ENCODE measurements around the gene GANAB. TPM values are rescaled to one million over a fixed set of nuclear protein-coding genes. Genes with fewer than 3 reads are reported as not detected.

GANAB gene
- total and polyA plus RNA-seq, 2 of the 4 experiments (the other 2 are of a cell fraction) = 209 to 344 TPM

GRCh38 chr11:62602141-62603071 is 44.0 kb downstream of the GANAB start:
- in situ Hi-C loops (cut with MboI; ENCODE audit: low sequenced_read_pairs) = no loop called here
- H3K9ac ChIP-seq (ENCODE audit: low read depth, low read length) = peak overlapping the region; percentile 39
- no peak overlapping the region for H2BK15ac ChIP-seq (ENCODE audit: low read depth, low read length)
- peak overlapping the region; percentile 42 for H3K4me3 ChIP-seq (ENCODE audit: insufficient read depth, low read depth, low read length)
- DNase-seq = peak; percentile 46
- H3K9me3 ChIP-seq (ENCODE audit: control insufficient read depth, insufficient read depth, low read length) = no peaks in the 10 kb centered on the region
- TF ChIP-seq RAD21 (IDR thresholded peaks at IDR 0.05; ENCODE audit: low read length) (no peak), USF2 (IDR thresholded peaks at IDR 0.05; ENCODE audit: low read depth, low read length) (peak; percentile 45; the same call in 1 of the 2 replicates)
- 14% methylated on average over 57 of the region's 96 CpGs; no CpG with 5 or more reads in 1 of the 2 experiments for WGBS, 2 experiments (ENCODE audit: extremely low coverage in 2 of 2, insufficient read length in 1 of 2)
- peaks cover 7% of the 10 kb centered on the region for H3K4me1 ChIP-seq (ENCODE audit: control insufficient read depth, insufficient read depth, low read length)
- no peaks in the 10 kb centered on the region for H3K27me3 ChIP-seq (ENCODE audit: control insufficient read depth, insufficient read depth, low read length)
- H3K4ac ChIP-seq (ENCODE audit: low read depth, low read length) = peak overlapping the region; percentile 64
- peaks cover 5% of the 10 kb centered on the region for H3K9me1 ChIP-seq (ENCODE audit: insufficient read depth, low read length)
- H3K4me2 ChIP-seq (ENCODE audit: low read depth, low read length) = peak overlapping the region; percentile 69
- no peak overlapping the region for H2BK20ac ChIP-seq (ENCODE audit: low read depth, low read length)
- no peak overlapping the region; the same call in 1 of the 2 replicates for H3K14ac ChIP-seq (replicated peaks; ENCODE audit: low read depth, low read length)
- H2BK120ac ChIP-seq (ENCODE audit: low read depth, low read length) = no peak overlapping the region
- peak overlapping the region; percentile 60 to 70; a peak in 3 of 4 replicates for H4K8ac ChIP-seq (ENCODE audit: low read depth in 2 of 2, low read length in 2 of 2)
- ChIA-PET CTCF (interaction anchor here (1.0 kb wide), 1 partner anchor 42 kb away, joined by 4 read pairs; no protein-coding TSS in a partner anchor), POLR2A (ENCODE audit: unreplicated experiment) (interaction anchor here (0.6 to 1.7 kb wide), 2 partner anchors 11 to 621 kb away, joined by 3 to 7 read pairs; partner anchors contain the start of gene TUT1)
- peak; percentile 52 for ATAC-seq (ENCODE audit: low read depth)
- peak overlapping the region; percentile 1; the same call in 1 of the 2 replicates for H3K56ac ChIP-seq (ENCODE audit: extremely low read depth, insufficient read depth, low read length)
- H3K23ac ChIP-seq (ENCODE audit: low read depth, low read length) = no peak overlapping the region; the same call in 1 of the 2 replicates
- peak overlapping the region; percentile 87 for H2AFZ ChIP-seq (replicated peaks; ENCODE audit: low read length, poor library complexity)
- H4K91ac ChIP-seq (ENCODE audit: insufficient read depth, low read depth, low read length) = peak overlapping the region; percentile 30; the same call in 1 of the 2 replicates
- dilution Hi-C loops (cut with HindIII; ENCODE audit: low sequenced_read_pairs, unreplicated experiment) = no loop called here
- H3K36me3 ChIP-seq (ENCODE audit: control insufficient read depth, insufficient read depth, low read length) = peaks cover 30% of the 10 kb centered on the region
- H4K20me1 ChIP-seq (ENCODE audit: insufficient read depth, low read length) = peaks cover 17% of the 10 kb centered on the region; the same call in 1 of the 2 replicates
- H2BK5ac ChIP-seq (ENCODE audit: low read depth, low read length, poor library complexity, severe bottlenecking) = peak overlapping the region; percentile 29
- peak overlapping the region; percentile 43 for H3K27ac ChIP-seq (ENCODE audit: insufficient read depth, low read length)
- BruUV-seq (replicated peaks) = no TSS peak
- intact Hi-C loops (cut with micrococcal nuclease) = no loop called here
- H3K79me1 ChIP-seq (ENCODE audit: low read depth in 1 of 2, low read length in 2 of 2) = peaks cover 13 to 35% of the 10 kb centered on the region in 2 experiments
- H2AK5ac ChIP-seq (ENCODE audit: low read depth, low read length) = peak overlapping the region; percentile 46
- H2AK9ac ChIP-seq (replicated peaks; ENCODE audit: low read depth, low read length, poor library complexity) = peak overlapping the region; percentile 53
- peak overlapping the region; percentile 55 for H4K5ac ChIP-seq (ENCODE audit: low read depth, low read length)
- H3K18ac ChIP-seq (ENCODE audit: low read depth, low read length) = no peak overlapping the region
